ENCODE measurements around the gene CACNA1G. TPM values are rescaled to one million over a fixed set of nuclear protein-coding genes. Genes with fewer than 3 reads are reported as not detected.

The CACNA1G gene
- total RNA-seq, 2 experiments from 2014 or later, result not detected

GRCh38 chr17:50642722-50643656, 82.5 kb downstream of the CACNA1G start:
- CTCF ChIA-PET (ENCODE audit: unreplicated experiment), result no interaction called here
- intact Hi-C loops (cut with micrococcal nuclease; ENCODE audit: unreplicated experiment), result no loop called here

GRCh38 chr17:50645748-50646682, 85.5 kb downstream of the CACNA1G start:
- POLR2A ChIA-PET, result no interaction called here
- intact Hi-C loops (cut with micrococcal nuclease; ENCODE audit: unreplicated experiment), result no loop called here
- Histone ChIP-seq H3K4me3 (ENCODE audit: low read depth, low read length, poor library complexity, severe bottlenecking) (no peak overlapping the region), H3K4me1 (ENCODE audit: insufficient read depth, low read length, poor library complexity, severe bottlenecking) (no peaks in the 10 kb centered on the region), H3K79me2 (ENCODE audit: insufficient read depth, low read depth, low read length) (no peaks in the 10 kb centered on the region), H4K20me1 (ENCODE audit: insufficient read depth, low read length) (no peaks in the 10 kb centered on the region), H3K27ac (ENCODE audit: low read depth, low read length, poor library complexity, severe bottlenecking) (no peak overlapping the region), H3K4me2 (ENCODE audit: low read length) (no peak overlapping the region), H3K9me3 (ENCODE audit: low read length) (no peaks in the 10 kb centered on the region), H3K9me2 (ENCODE audit: insufficient read depth, low read length) (no peaks in the 10 kb centered on the region), H2AFZ (ENCODE audit: low read length) (no peak overlapping the region), H3K36me3 (ENCODE audit: insufficient read depth, low read length) (no peaks in the 10 kb centered on the region)
- DNase-seq (ENCODE audit: low spot score), result no peak
- no peak for TF ChIP-seq EZH2phosphoT487 (IDR thresholded peaks at IDR 0.05; ENCODE audit: borderline replicate concordance, low read depth, low read length)
- no peak for TF ChIP-seq CTCF (conservative IDR thresholded peaks at IDR 0.05; ENCODE audit: low read length)
- BruUV-seq (replicated peaks), result no TSS peak
- CTCF ChIA-PET (ENCODE audit: unreplicated experiment), result no interaction called here

More at GRCh38 chr17:50642722-50643656, 82.5 kb downstream of the CACNA1G start:
- H4K20me1 ChIP-seq (ENCODE audit: insufficient read depth, low read length), result no peaks in the 10 kb centered on the region
- no peaks in the 10 kb centered on the region for H3K79me2 ChIP-seq (ENCODE audit: insufficient read depth, low read depth, low read length)
- no peak for DNase-seq (ENCODE audit: low spot score)
- no peaks in the 10 kb centered on the region for H3K9me2 ChIP-seq (ENCODE audit: insufficient read depth, low read length)
- no TSS peak for BruUV-seq (replicated peaks)
- H2AFZ ChIP-seq (ENCODE audit: low read length), result no peak overlapping the region
- no peak overlapping the region for H3K27ac ChIP-seq (ENCODE audit: low read depth, low read length, poor library complexity, severe bottlenecking)
- H3K4me1 ChIP-seq (ENCODE audit: insufficient read depth, low read length, poor library complexity, severe bottlenecking), result no peaks in the 10 kb centered on the region
- TF ChIP-seq CTCF (conservative IDR thresholded peaks at IDR 0.05; ENCODE audit: low read length) (no peak), EZH2phosphoT487 (IDR thresholded peaks at IDR 0.05; ENCODE audit: borderline replicate concordance, low read depth, low read length) (no peak)
- POLR2A ChIA-PET, result no interaction called here
- H3K9me3 ChIP-seq (ENCODE audit: low read length), result no peaks in the 10 kb centered on the region
- H3K36me3 ChIP-seq (ENCODE audit: insufficient read depth, low read length), result no peaks in the 10 kb centered on the region
- no peak overlapping the region for H3K4me3 ChIP-seq (ENCODE audit: low read depth, low read length, poor library complexity, severe bottlenecking)
- no peak overlapping the region for H3K4me2 ChIP-seq (ENCODE audit: low read length)
